ENCODE data around the gene UTY.
"Not testable (repeated sequence)": the region's sequence is repeated elsewhere in the genome, so short reads cannot be mapped to it uniquely, and the experiment has no call there.

UTY gene

DNA sequence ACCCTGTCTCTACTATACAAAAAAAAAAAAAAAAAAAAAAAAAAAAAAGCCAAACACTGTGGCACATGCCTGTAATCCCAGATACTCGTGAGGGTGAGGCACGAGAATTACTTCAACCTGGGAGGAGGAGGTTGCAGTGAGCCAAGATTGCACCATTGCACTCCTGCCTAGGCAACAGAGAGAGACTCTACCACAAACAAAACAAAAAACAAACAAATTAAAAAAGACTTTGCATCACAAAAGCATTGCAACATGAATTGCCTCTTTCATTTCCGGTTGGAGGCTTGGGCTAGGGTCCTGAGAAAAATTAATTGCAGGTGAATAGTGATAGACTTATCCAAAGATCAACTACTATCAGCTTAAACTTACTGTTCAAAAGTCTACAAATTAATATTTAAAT lies 180.4 kb downstream of the UTY start:
- no peak for DNase-seq (ENCODE audit: low read depth, low spot score)

DNA sequence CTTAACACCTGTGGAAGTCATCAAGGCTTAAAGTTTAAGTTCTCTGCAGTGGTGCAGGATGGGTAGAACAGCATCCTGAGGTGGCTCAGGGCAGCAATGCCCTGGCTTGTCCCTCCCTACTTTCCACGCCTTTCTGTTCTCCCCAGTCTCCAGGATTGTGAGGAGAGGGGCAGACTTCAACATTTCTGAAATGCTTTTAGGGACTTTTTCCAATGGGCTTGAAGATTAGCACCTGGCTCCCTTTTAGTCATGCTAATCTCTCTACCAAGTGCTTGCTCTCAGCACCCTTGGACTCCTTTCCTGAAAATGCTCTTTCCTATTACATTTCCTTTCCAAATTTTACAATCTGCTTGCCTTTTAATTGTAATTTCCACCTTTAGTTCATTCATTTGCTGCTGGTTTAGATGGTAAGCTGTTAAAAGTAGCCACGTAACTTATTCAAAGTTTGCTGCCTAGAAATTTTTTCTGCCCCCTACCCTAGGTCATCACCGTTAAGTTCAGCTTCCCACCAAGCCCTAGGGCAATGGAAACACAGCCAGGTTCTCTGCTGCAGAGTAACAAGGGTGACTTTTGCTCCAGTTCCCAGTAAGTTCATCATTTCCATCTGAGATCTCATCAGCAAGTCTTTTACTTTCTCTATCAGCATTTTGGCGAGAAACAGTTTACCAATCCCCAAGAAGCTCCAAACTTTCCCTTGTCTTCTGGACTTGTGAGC lies 183.5 kb downstream of the UTY start:
- DNase-seq (ENCODE audit: low read depth, low spot score): no peak

DNA sequence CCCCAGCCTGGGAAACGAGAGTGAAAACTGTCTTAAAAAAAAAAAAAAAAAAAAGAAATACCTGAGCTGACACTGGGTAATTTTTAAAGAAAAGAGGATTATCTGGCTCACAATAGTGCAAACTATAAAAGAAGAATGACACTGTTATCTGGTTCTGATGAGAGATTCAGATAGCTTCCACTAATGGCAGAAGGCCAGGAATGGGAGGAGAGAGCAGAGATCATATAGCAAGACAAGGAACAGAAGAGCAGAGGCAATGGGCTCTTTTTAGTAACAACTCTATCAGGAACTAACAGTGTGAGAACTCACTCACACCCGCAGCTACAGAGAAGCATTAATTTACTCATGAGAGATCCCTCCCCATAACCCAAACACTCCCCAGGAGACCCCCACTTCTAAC lies 184.8 kb downstream of the UTY start:
- no peak for DNase-seq (ENCODE audit: low read depth, low spot score)

DNA sequence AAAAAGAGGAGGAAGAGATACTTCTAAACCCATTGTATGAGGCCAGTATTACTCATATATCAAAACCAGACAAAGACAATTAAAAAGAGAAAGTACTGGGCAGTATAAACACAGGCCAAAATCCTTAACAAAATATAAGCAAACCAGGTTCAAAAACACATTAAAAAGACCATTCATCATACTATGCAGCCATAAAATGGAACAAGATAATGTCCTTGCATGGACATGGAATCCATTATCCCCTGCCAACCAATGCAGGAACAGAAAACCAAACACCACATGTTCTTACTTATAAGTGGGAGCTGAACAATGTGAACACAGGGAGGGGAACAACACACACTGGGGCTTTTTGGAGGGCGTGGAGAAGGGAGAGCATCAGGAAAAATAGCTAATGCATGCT lies 188.6 kb downstream of the UTY start:
- DNase-seq (ENCODE audit: low read depth, low spot score): no peak

DNA sequence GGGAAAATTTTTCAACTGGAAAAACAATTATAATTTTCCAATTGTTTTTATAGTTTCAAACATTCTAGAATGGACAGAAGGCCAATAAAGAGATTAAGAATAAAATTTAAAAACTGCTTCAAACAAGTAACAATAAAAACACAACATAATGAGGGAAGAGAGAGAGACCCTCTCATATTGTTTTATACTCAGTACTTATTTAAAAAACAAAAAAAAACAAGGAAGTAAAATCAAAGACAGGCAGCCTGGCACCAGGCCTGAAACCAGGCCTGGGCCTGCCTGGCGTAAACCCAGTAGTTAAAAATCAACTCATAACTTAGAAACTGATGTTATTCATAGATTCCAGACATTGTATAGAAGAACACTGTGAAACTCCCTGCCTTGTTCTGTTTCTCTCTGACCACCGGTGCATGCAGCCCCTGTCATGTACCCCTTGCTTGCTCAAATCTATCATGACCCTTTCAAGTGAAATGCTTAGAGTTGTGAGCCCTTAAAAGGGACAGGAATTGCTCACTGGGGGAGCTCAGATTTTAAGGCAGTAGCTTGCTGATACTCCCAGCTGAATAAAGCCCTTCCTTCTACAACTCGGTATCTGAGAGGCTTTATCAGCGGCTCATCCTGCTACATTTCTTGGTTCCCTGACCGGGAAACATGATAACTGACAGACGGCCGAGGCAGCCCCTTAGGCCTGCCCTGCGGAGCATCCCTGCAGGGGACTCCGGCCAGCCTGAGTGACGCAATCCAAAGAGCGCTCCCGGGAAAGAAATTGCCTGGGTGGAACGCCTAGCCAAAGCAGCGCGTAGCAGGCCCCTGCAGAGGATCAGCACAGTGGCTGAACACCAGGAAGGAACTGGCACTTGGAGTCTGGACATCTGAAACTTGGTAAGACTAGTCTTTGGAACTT lies 197.4 kb downstream of the UTY start:
- peak; percentile 10 for DNase-seq (ENCODE audit: low read depth, low spot score)

DNA sequence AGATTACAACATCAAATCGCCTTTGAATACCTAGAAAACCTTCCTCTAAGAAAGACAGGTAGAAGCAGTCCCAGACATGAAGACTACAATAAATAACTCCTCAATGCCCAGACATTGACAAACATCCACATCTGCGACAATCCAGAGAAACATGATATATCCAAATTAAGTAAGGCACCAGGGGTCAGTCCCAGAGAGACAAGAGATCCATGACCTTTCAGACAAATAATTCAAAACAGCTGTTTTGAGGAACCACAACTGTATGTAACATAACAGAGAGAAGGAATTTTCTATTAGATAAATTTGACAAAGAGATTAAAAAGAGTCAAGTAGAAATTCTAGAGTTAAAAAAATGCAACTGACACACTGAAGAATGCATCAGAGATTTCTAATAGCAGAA lies 200.3 kb downstream of the UTY start:
- no peak for DNase-seq (ENCODE audit: low read depth, low spot score)

DNA sequence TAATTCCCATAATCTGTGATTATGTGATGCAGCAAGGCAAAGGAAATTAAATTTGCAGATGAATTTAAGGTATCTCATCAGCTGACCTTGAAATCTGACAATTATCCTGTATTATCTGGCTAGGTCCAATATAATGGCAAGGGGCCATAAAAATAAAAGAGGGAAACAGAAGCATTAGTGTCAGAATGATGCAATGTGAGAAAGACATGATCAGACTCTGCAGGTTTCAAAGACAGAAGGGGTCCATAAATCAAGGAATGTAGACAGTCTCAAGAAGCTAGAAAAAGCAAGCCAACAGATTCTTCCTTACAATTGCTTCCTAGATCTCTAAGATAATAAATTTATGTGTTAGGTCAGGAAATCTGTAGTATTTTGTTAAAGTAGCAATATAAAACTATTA lies 208.1 kb downstream of the UTY start:
- no peak for DNase-seq (ENCODE audit: low read depth, low spot score)

DNA sequence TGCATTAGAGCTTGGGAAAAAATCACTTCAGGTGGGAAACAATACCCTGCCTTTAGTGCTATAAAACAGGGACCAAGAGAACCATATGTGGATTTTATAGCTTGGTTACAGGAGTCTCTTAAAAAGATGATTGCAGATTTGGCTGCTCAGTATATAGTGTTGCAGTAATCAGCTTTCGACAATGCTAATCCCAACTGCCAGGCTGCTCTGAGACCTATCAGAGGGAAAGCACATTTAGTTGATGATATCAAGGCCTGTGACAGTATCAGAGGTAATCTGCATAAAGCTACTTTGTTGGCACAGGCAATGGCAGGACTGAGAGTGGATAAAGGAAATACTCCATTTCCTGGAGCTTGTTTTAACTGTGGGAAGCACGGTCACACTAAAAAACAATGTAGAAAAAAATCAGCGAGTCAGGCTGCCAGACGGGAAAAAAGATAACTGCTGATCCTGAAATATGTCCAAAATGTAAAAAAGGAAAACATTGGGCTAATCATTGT lies 225.8 kb downstream of the UTY start:
- not testable (repeated sequence) for DNase-seq (ENCODE audit: low read depth, low spot score)

DNA sequence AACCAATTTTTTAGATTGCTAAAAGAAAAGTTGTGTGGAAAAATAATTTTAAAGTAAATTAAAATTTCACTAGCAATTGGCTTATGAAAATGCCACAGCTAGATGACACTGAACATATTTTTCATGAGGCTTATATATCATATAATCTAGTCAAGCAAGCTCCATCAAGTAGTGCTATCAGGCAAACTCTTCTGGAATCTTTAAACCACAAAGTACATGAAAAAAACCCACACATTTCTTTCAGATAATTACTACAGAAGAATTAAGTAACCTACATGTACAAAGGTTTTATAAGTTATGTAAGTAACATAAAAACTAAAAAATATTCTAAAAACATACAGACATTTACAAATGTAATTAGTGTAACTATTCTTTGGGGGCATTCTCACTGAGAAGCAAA lies 229.4 kb downstream of the UTY start:
- no peak for DNase-seq (ENCODE audit: low read depth, low spot score)

DNA sequence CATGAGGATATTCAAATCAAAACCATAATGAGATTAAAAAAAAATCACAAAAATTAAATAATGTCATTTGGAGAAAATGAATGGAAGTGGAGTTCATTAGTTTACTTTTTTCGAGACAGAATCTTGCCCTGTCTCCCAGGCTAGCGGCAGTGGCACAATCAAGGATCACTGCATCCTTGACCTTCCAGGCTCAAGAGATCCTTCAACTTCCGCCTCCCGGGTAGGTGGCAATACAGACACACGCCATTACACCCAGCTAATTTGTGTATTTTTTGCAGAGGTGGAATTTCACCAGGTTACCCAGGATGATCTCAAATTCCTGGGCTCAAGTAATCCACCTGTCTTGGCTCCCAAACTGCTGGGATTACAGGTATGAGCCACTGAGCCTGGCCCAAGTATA lies 236.1 kb downstream of the UTY start:
- DNase-seq (ENCODE audit: low read depth, low spot score): no peak

DNA sequence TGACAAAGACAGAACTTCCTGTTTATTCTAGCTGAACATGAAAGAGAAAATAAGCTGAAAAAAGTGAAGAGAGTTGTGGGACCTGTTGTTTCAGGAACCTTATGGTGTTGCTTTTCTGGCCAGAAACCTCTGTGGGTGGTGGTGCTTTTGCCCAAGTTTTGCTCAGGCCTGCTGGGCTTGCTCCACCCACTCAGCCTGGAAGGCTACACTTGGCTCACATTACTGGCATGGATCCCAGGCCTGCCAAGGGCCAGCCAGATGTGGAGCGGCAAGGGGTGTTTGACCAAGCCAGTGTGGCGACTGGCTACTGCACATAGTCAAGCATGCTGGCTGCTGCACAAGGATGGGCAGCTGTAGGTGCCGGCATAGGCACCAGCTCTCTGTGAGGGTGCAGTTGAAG lies 245.9 kb downstream of the UTY start:
- DNase-seq (ENCODE audit: low read depth, low spot score): peak; percentile 83

DNA sequence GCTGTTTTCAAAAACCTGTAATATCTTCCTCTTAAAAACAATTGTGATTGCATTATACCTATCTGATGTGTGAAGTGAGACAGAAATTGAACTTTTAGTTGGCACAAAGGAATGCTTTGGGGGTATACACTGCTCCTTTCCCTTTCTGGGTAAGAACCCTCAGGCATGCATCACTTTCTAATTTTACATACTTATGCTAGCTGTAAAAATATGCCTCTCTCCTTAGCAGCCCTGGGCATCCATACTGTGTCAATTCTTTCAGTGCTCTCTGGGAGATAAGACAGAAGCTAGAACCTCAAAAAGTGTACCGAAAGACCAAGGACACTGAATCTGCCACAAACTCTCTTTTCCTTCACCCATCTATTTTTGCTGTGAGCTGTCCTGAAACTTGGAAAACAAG lies 246.7 kb downstream of the UTY start:
- DNase-seq (ENCODE audit: low read depth, low spot score): no peak

DNA sequence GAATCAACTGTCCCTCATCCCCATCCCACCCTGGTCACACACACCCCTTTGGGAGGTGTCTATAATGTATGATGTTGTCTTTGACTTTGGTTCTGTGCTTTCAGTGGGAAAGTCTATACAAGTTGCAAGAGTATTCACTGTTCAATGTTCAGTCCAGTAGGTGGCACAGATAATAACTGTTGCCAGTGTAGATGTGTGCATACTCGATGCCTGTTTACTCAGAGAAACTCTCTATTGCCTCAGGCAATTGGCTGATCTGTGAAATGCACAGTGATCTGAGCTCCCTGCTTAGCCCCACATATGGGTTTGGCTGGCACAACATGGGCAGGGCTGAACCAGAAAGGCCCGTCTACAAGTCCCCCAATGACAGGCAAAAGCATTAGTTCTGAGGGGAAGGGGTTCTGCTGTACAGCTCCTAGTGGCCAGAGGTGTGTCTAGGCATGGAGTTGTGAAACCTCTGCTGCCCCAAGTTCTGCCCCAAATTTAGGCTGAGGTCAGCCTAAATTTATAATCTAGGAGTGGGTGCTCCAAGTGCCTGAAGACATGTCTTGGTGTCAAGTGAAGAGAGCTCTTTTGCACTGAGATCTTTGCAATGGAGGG lies 252.4 kb downstream of the UTY start:
- DNase-seq (ENCODE audit: low read depth, low spot score): no peak

DNA sequence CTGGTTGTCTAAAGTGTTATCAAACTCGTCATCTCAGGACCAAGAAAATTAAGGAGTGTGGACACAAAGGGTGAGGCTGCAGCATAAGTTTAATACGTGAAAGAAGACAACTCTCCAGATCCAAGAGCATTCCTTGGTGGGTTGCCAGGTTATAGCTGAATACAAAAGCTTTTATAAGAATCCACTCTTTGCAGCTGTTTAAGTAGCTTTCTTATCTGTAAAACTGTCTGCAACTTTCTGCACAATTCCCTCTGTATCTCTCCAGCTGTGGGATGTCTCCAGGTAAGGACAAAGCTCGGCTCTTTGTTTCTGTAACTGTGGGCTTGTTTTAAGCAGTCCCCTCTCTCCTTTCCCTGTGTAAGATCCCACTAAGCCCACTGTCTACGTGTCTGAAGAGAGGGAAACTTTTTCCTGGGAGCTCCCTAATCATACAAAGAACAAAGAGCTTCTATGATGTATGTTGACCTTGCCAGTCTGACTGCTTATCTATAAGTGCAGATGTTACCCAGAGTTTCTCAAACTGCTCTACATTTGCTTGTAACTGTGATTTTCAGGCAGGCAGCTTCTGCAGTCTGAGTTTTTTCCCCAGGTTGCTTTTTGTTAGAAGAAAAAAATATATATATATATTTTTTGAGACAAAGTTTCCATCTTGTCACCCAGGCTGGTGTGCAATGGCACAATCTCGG lies 268.7 kb downstream of the UTY start:
- no peak for DNase-seq (ENCODE audit: low read depth, low spot score)

DNA sequence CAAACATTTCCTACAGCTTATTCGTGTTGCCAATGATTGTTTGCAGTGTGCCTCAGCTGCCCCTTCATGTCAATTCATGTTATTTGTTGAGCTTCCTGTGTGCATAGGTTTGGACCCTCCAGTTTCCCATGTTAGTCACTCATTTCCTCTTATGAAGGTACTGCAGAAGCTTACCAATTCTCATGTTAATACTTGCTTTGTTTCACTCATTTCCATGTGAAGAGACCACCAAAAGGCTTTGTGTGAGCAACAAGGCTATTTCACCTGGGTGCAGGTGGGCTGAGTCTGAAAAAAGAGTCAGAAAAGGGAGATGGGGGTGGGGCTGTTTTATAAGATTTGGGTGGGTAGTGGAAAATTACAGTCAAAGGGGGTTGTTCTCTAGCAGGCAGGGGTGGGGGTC lies 274.6 kb downstream of the UTY start:
- DNase-seq (ENCODE audit: low read depth, low spot score): no peak
